BJ (cell line): ENCODE results near the gene ERMP1. TPM values are rescaled to one million over a fixed set of nuclear protein-coding genes. Genes with fewer than 3 reads are reported as not detected.

ENCODE experiments used
- CTCF ChIA-PET: fragments of 350-600 bp; formaldehyde crosslinking; extraction: SDS; loops from one replicate; lab custom pipeline; 2021; ENCODE audit warnings: antibody characterized with exemption, inconsistent platforms; lab: Yijun Ruan, JAX
- POLR2A ChIA-PET: fragments of 300-600 bp; sonication (Branson Sonifier 250); formaldehyde crosslinking; extraction: SDS; loops from one replicate; lab custom pipeline; 2021; ENCODE audit warnings: antibody characterized with exemption; lab: Charles Lee
- DNase-seq: peaks from one replicate; pipeline ENCODE4 v3.0.0-alpha.2; 2011; ENCODE audit warnings: low read depth
- H3K27me3 ChIP-seq: 2 replicates; pipeline ENCODE4 v1.6.0; 2011; ENCODE audit warnings: low read length; ENCODE audit not compliant: control insufficient read depth, insufficient read depth
- H3K36me3 ChIP-seq: 2 replicates; pipeline ENCODE4 v1.5.1; 2011; ENCODE audit warnings: low read length; ENCODE audit not compliant: control insufficient read depth, insufficient read depth
- H3K4me3 ChIP-seq: 2 replicates; pipeline ENCODE4 v1.5.1; 2011; ENCODE audit warnings: low read depth, mild to moderate bottlenecking, control low read depth, low read length
- polyA plus RNA-seq: library from polyadenylated mRNA; depleted of rRNA; stranded (reverse); fragments of >200 nt; gene quantifications from 2 replicates; pipeline ENCODE4 v1.2.3, GENCODE V29; 2011
- TF ChIP-seq, protein P1 (sequence below): IDR thresholded peaks from 2 replicates; pipeline ENCODE4 v1.5.1; 2011; ENCODE audit warnings: low read depth, mild to moderate bottlenecking, control low read depth, inconsistent platforms, low read length, moderate library complexity; ENCODE audit not compliant: insufficient read depth

Gene ERMP1
- polyA plus RNA-seq, 1 experiment: 2.3 TPM

DNA sequence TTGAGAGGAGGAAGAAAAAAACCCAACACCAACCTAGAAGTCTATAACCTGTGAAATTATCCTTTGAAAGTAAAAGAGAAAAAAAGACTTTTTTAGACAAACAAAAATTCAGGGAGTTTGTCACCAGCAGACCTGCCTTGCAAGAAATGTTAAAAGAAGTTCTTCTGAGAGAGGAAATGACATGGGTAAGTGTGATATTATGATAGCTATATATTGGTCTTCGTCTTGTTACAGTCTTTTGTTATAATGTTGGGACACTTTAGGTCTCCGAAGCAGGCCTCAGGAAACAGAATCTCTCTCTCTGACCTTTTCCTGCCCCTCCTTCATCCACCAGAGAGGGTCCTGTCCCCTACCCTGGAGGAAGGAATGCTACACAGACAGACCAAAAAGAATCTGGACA, 41.1 kb upstream of the ERMP1 start:
- DNase-seq: no peak
- Histone ChIP-seq H3K36me3 (no peaks in the 10 kb centered on the region), H3K27me3 (no peaks in the 10 kb centered on the region), H3K4me3 (no peak overlapping the region)
- ChIA-PET POLR2A (no interaction called here), CTCF (interaction anchor here (1.0 to 2.0 kb wide), 2 partner anchors 12 to 180 kb away, joined by 3 to 10 read pairs; no protein-coding TSS in a partner anchor)
- TF ChIP-seq, protein P1, sequence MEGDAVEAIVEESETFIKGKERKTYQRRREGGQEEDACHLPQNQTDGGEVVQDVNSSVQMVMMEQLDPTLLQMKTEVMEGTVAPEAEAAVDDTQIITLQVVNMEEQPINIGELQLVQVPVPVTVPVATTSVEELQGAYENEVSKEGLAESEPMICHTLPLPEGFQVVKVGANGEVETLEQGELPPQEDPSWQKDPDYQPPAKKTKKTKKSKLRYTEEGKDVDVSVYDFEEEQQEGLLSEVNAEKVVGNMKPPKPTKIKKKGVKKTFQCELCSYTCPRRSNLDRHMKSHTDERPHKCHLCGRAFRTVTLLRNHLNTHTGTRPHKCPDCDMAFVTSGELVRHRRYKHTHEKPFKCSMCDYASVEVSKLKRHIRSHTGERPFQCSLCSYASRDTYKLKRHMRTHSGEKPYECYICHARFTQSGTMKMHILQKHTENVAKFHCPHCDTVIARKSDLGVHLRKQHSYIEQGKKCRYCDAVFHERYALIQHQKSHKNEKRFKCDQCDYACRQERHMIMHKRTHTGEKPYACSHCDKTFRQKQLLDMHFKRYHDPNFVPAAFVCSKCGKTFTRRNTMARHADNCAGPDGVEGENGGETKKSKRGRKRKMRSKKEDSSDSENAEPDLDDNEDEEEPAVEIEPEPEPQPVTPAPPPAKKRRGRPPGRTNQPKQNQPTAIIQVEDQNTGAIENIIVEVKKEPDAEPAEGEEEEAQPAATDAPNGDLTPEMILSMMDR: no peak

GRCh38 chr9:5873439-5873838, 40.5 kb upstream of the ERMP1 start:
- no peak overlapping the region for H3K4me3 ChIP-seq
- H3K36me3 ChIP-seq: no peaks in the 10 kb centered on the region
- DNase-seq: no peak
- H3K27me3 ChIP-seq: no peaks in the 10 kb centered on the region
- ChIA-PET POLR2A (no interaction called here), CTCF (interaction anchor here (2.0 kb wide), 1 partner anchor 12 kb away, joined by 10 read pairs; no protein-coding TSS in a partner anchor)
- TF ChIP-seq, protein P1: no peak

GRCh38 chr9:5872511-5872910, 39.6 kb upstream of the ERMP1 start:
- POLR2A ChIA-PET: interaction anchor here (0.7 kb wide), 1 partner anchor 17 kb away, joined by 3 read pairs; no protein-coding TSS in a partner anchor
- TF ChIP-seq, protein P1: no peak
- Histone ChIP-seq H3K27me3 (no peaks in the 10 kb centered on the region), H3K4me3 (no peak overlapping the region), H3K36me3 (no peaks in the 10 kb centered on the region)
- DNase-seq: peak; percentile 54
- CTCF ChIA-PET: interaction anchor here (1.9 to 2.5 kb wide), 2 partner anchors 12 to 14 kb away, joined by 7 to 10 read pairs; no protein-coding TSS in a partner anchor

GRCh38 chr9:5871785-5872184, 38.9 kb upstream of the ERMP1 start:
- Histone ChIP-seq H3K27me3 (no peaks in the 10 kb centered on the region), H3K36me3 (no peaks in the 10 kb centered on the region), H3K4me3 (no peak overlapping the region)
- POLR2A ChIA-PET: no interaction called here
- TF ChIP-seq, protein P1: no peak
- CTCF ChIA-PET: interaction anchor here (0.7 to 2.5 kb wide), 3 partner anchors 12 to 14 kb away, joined by 3 to 10 read pairs (median 7); no protein-coding TSS in a partner anchor
- no peak for DNase-seq

DNA sequence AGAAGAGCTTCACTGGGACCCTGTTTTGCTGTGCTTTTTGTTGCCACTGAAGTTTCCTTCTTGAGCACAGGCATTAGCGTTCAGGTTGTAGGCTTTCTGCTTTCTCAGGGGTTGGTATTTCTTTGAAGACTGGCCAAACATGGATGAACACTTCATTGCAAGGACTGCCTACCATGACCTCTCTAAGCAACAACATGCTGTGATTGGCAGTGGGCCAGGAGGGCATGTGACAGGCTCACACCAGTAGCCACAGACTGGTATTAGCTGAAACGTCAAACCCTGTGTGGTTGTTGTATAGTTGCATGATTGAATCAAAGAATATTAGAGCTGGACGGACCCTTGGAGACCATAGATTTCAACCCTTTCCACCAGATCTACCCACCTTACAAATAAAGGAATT, 37.8 kb upstream of the ERMP1 start:
- no peak overlapping the region for H3K4me3 ChIP-seq
- POLR2A ChIA-PET: no interaction called here
- no peaks in the 10 kb centered on the region for H3K36me3 ChIP-seq
- TF ChIP-seq, protein P1: no peak
- CTCF ChIA-PET: interaction anchor here (1.7 to 2.5 kb wide), 3 partner anchors 7 to 19 kb away, joined by 4 to 10 read pairs (median 5); no protein-coding TSS in a partner anchor
- no peaks in the 10 kb centered on the region for H3K27me3 ChIP-seq
- no peak for DNase-seq
